DMS153 treated with DMSO at 0.1 percent for 48 hours (cell line): ENCODE measurements around the gene IGLON5.

Source experiments
- DNase-seq: peaks from one replicate; lab custom pipeline; 2025; ENCODE audit not compliant: unreplicated experiment; lab: John Stamatoyannopoulos, UW

IGLON5 gene

GRCh38 chr19:51337861-51338562, 26.6 kb downstream of the IGLON5 start:
- no peak for DNase-seq

- peak; percentile 73 for DNase-seq
Observed at GRCh38 chr19:51338563-51339312, 27.3 kb downstream of the IGLON5 start.

- DNase-seq: peak; percentile 29
Observed at GRCh38 chr19:51339313-51339686, 27.9 kb downstream of the IGLON5 start.

- DNase-seq: peak; percentile 71
Observed at GRCh38 chr19:51339687-51340656, 28.5 kb downstream of the IGLON5 start.

GRCh38 chr19:51341066-51341465, 29.6 kb downstream of the IGLON5 start:
- no peak for DNase-seq

- DNase-seq: no peak
Observed at GRCh38 chr19:51341976-51342580, 30.6 kb downstream of the IGLON5 start, which contains the start of gene VSIG10L. VSIG10L (minus strand) TSS chr19:51342139; CDS start chr19:51342124, 15 bp downstream.

- DNase-seq: no peak
Observed at GRCh38 chr19:51342631-51343569, 31.5 kb downstream of the IGLON5 start.

- DNase-seq: no peak
Observed at GRCh38 chr19:51345076-51345620, 33.7 kb downstream of the IGLON5 start.

- no peak for DNase-seq
Observed at GRCh38 chr19:51346742-51347141, 35.3 kb downstream of the IGLON5 start.

- no peak for DNase-seq
Observed at GRCh38 chr19:51347209-51347928, 35.9 kb downstream of the IGLON5 start.

GRCh38 chr19:51351266-51351990, 40.0 kb downstream of the IGLON5 start:
- no peak for DNase-seq

- no peak for DNase-seq
Observed at GRCh38 chr19:51352783-51353360, 41.4 kb downstream of the IGLON5 start.

- DNase-seq: no peak
Observed at GRCh38 chr19:51354103-51354741, 42.8 kb downstream of the IGLON5 start.

GRCh38 chr19:51354742-51355148, 43.3 kb downstream of the IGLON5 start:
- no peak for DNase-seq

GRCh38 chr19:51356159-51356801, 44.8 kb downstream of the IGLON5 start:
- no peak for DNase-seq

- no peak for DNase-seq
Observed at GRCh38 chr19:51357952-51358351, 46.5 kb downstream of the IGLON5 start.

GRCh38 chr19:51359294-51359693, 47.9 kb downstream of the IGLON5 start:
- no peak for DNase-seq
